AG09309 (cell line): ENCODE results near the gene FDCSP.
"Not testable (repeated sequence)": the region's sequence is repeated elsewhere in the genome, so short reads cannot be mapped to it uniquely, and the experiment has no call there.

Experiments
- DNase-seq: peaks from one replicate; pipeline ENCODE4 v3.0.0-alpha.2; 2010; ENCODE audit warnings: low read depth
- H3K4me3 ChIP-seq: 2 replicates; pipeline ENCODE4 v1.5.1; 2011; ENCODE audit warnings: mild to moderate bottlenecking, low read depth, low read length, moderate library complexity; ENCODE audit not compliant: control insufficient read depth
- TF ChIP-seq, protein P1 (sequence below): IDR thresholded peaks from 2 replicates; pipeline ENCODE4 v1.5.1; 2011; ENCODE audit warnings: mild to moderate bottlenecking, low read depth, low read length, inconsistent platforms; ENCODE audit not compliant: insufficient read depth, control insufficient read depth; ENCODE audit errors: missing control alignments

The FDCSP gene

DNA sequence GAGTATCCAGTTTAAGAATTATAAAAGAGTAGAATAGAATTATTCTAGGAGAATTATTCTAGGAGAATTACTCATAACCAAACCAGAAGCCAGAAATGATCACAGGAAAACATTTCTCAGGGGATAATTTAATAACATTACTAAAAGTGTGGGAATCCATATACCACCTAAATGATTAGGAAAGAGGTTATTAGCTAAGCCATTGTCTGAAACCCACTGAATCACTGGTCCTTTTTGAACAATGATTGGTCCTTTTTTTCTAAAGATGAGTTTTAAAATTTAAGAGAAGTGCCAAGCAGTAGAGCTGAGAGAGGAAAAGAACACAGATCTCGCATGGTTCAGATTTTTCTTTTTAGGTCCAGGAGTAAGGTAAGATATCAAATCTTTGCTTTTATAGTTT is 30.5 kb upstream of the FDCSP start, which contains the start of gene ODAM:
Gene ODAM, plus strand, starts transcription at position 301 of the 400 bp plus-strand sequence. CDS start 819 bp downstream, outside the sequence.
- TF ChIP-seq, protein P1, sequence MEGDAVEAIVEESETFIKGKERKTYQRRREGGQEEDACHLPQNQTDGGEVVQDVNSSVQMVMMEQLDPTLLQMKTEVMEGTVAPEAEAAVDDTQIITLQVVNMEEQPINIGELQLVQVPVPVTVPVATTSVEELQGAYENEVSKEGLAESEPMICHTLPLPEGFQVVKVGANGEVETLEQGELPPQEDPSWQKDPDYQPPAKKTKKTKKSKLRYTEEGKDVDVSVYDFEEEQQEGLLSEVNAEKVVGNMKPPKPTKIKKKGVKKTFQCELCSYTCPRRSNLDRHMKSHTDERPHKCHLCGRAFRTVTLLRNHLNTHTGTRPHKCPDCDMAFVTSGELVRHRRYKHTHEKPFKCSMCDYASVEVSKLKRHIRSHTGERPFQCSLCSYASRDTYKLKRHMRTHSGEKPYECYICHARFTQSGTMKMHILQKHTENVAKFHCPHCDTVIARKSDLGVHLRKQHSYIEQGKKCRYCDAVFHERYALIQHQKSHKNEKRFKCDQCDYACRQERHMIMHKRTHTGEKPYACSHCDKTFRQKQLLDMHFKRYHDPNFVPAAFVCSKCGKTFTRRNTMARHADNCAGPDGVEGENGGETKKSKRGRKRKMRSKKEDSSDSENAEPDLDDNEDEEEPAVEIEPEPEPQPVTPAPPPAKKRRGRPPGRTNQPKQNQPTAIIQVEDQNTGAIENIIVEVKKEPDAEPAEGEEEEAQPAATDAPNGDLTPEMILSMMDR: no peak
- no peak within 1 kb of the TSS for H3K4me3 ChIP-seq
- DNase-seq: no peak

DNA sequence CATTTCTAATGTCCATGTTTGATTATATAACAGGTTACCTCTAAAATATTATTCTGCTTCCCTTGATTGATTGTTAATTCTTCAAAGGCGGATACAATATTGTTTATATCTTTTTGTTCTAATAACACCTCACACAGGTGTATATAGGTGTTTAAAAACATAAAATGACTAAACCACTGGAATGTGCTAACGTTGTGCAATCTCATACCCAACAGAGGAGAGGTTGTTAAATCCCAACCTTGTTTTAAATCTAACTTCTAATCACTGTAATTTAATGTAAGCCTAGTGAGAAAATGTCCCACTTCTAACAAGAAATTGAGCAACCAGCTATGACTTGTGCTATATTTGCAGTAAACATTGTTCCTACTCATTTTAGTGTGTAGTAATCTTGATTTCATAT is 29.1 kb upstream of the FDCSP start:
- TF ChIP-seq, protein P1: no peak
- no peak overlapping the region for H3K4me3 ChIP-seq
- no peak for DNase-seq

DNA sequence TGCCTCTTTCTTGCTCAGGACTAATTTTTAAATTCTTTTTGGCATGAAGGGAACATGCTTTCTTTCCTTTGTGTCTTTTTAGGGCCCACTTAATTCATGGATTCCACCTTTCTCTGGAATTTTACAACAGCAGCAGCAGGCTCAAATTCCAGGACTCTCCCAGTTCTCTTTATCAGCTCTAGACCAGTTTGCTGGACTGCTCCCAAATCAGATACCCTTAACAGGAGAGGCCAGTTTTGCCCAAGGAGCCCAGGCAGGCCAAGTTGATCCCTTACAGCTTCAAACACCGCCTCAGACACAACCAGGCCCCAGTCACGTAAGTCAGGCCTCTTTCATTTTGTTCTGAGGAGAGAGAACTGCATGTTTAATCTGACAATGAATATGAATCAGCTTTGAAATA is 28.1 kb upstream of the FDCSP start:
- no peak overlapping the region for H3K4me3 ChIP-seq
- TF ChIP-seq, protein P1: no peak
- no peak for DNase-seq

DNA sequence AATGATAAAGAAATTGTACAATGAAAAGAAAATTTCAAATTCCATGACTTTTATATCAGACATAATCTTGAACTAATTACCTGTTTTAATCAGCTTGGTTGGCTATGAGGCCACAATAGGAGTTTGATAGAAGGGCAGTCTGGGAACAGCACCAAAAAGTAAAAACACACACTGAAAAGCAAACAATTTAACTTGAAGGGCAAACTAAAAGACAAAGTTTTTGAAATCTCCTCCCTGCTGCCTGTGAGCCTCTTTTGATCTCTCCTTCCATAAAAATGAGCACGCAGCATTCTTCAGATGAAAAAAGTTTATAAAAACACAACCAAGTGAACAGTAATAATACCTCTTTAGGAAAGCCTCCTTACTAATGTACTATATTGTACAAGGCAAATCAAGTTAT is 22.3 kb upstream of the FDCSP start:
- TF ChIP-seq, protein P1: no peak
- no peak for DNase-seq
- no peak overlapping the region for H3K4me3 ChIP-seq

DNA sequence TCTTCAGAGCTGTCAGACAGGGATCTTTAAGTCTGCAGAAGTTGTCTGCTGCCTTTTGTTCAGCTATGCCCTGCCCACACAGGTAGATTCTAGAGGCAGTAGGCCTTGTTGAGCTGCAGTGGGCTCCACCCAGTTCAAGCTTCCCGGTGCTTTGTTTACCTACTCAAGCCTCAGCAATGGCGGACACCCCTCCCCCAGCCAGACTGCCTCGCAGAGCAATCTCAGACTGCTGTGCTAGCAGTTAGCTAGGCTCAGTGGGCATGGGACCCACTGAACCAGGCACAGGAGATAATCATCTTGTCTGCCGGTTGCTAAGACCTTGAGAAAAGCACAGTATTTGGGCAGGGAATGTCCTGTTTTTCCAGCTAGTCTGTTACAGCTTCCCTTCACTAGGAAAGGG is 13.2 kb upstream of the FDCSP start:
- not testable (repeated sequence) for H3K4me3 ChIP-seq, DNase-seq

DNA sequence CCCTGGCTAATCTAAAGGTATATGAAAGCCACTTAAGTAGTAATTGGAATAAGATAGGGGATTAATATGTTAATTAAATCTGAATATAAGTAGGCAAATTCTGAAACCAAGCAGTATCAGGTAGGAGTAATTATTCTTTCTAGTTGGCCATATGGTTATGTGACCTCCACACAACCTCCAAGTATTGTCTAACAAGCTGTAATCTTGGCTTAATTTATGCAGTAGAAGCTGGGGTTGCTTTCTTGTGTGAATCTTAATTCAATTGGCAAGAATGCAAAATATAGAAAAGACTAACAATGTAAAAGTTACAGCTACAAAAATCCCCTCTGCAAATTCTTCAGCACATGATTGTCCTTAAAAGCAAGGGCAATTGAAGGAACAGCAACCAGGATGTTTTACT is 9.8 kb upstream of the FDCSP start:
- DNase-seq, H3K4me3 ChIP-seq: not testable (repeated sequence)

DNA sequence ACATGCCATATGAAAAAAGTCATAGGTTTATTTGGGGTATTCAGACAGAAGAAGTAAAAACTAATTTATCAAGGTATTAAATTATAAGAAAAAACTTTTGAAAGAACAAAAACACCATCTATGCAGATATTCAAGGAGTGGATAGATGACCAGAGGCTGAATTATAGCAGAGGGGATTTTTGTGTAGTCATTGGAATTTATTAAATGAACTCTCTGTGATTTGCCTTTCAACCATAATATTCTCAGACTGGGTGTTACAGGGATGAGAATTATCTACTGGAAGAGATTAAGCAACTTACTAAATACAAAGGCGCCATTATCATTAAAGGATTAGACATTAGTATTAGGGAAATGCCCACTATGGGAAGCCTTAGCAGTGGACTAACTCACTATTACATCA is 9.4 kb upstream of the FDCSP start:
- not testable (repeated sequence) for DNase-seq, H3K4me3 ChIP-seq

DNA sequence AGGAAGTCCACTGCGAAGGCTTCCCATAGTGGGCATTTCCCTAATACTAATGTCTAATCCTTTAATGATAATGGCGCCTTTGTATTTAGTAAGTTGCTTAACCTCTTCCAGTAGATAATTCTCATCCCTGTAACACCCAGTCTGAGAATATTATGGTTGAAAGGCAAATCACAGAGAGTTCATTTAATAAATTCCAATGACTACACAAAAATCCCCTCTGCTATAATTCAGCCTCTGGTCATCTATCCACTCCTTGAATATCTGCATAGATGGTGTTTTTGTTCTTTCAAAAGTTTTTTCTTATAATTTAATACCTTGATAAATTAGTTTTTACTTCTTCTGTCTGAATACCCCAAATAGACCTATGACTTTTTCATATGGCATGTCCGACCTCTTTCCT is 4.5 kb upstream of the FDCSP start:
- not testable (repeated sequence) for H3K4me3 ChIP-seq, DNase-seq

DNA sequence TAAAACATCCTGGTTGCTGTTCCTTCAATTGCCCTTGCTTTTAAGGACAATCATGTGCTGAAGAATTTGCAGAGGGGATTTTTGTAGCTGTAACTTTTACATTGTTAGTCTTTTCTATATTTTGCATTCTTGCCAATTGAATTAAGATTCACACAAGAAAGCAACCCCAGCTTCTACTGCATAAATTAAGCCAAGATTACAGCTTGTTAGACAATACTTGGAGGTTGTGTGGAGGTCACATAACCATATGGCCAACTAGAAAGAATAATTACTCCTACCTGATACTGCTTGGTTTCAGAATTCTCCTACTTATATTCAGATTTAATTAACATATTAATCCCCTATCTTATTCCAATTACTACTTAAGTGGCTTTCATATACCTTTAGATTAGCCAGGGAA is 4.1 kb upstream of the FDCSP start:
- not testable (repeated sequence) for H3K4me3 ChIP-seq, DNase-seq

DNA sequence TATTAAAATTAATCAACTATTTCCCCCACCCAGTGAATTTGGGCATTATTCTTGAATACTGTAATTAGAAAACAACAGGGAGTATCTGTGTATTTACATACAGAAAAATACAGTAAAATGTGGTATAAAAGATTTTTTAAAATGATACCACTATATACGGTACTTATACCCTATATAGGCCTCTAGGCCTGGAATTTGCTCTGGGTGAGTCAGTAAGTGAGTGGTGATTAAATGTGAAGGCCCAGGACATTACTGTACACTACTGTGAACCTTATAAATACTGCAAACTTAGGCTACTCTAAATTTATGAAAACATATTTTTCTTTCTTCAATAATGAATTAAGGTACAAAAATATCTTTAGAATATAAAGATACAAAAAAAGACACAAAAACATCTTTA is 10.2 kb downstream of the FDCSP start:
- DNase-seq: no peak
- no peak overlapping the region for H3K4me3 ChIP-seq
- TF ChIP-seq, protein P1: no peak
